Suppressor macrophage (primary cell): Measurements from ENCODE around the gene CD86.
A peak's percentile ranks its signal among the peaks of the same experiment; 100 is the strongest.
"Not testable (repeated sequence)": the region's sequence is repeated elsewhere in the genome, so short reads cannot be mapped to it uniquely, and the experiment has no call there.

Source experiments
- DNase-seq, 4 experiments: peaks; one replicate each; pipeline ENCODE4 v3.0.0-alpha.2; 2020 to 2022
- total RNA-seq, 17 experiments: gene quantifications; one replicate each; lab custom pipeline; 2026; ENCODE audit warnings: mixed read lengths in 6 of 17, inconsistent platforms in 3 of 17; lab: John Stamatoyannopoulos, UW

CD86 gene
- total RNA-seq, result 77.0 to 196 (median 137) reads per million in 17 experiments

- DNase-seq, result peak; percentile 84 to 95 (median 91)
Observed at GRCh38 chr3:122055215-122055614, at the start of gene CD86. CD86 (plus strand) TSS chr3:122055362; CDS start chr3:122055490, 128 bp downstream.

GRCh38 chr3:122006267-122006666 is 48.9 kb upstream of the CD86 start:
- DNase-seq, result no peak

GRCh38 chr3:122008166-122008565 is 47.0 kb upstream of the CD86 start:
- no peak for DNase-seq

GRCh38 chr3:122010506-122010905 is 44.7 kb upstream of the CD86 start:
- no peak for DNase-seq

GRCh38 chr3:122011396-122011795 is 43.8 kb upstream of the CD86 start:
- DNase-seq, result no peak

- DNase-seq, result no peak
Observed at GRCh38 chr3:122012821-122013220, 42.3 kb upstream of the CD86 start.

- DNase-seq, result no peak
Observed at GRCh38 chr3:122013448-122013925, 41.7 kb upstream of the CD86 start.

- DNase-seq, result no peak
Observed at GRCh38 chr3:122014741-122015140, 40.4 kb upstream of the CD86 start.

GRCh38 chr3:122019493-122019892 is 35.7 kb upstream of the CD86 start:
- no peak for DNase-seq

- no peak for DNase-seq
Observed at GRCh38 chr3:122021037-122021436, 34.1 kb upstream of the CD86 start.

GRCh38 chr3:122021811-122022401 is 33.3 kb upstream of the CD86 start, which contains the start of gene ILDR1:
ILDR1 (minus strand) TSS chr3:122022247; CDS start chr3:122022077, 170 bp downstream.
- DNase-seq, result peak in 1 of 4 experiments; percentile 6

GRCh38 chr3:122023335-122023910 is 31.7 kb upstream of the CD86 start:
- peak; percentile 17 to 58 (median 28) for DNase-seq

- no peak for DNase-seq
Observed at GRCh38 chr3:122024800-122025199, 30.4 kb upstream of the CD86 start.

GRCh38 chr3:122025296-122025695 is 29.9 kb upstream of the CD86 start:
- no peak for DNase-seq

GRCh38 chr3:122030381-122031122 is 24.6 kb upstream of the CD86 start:
- DNase-seq, result no peak

- no peak for DNase-seq
Observed at GRCh38 chr3:122031123-122031468, 24.1 kb upstream of the CD86 start.

- peak in 1 of 4 experiments; percentile 28 for DNase-seq
Observed at GRCh38 chr3:122032531-122032930, 22.6 kb upstream of the CD86 start.

GRCh38 chr3:122033023-122033422 is 22.1 kb upstream of the CD86 start:
- no peak for DNase-seq

- not testable (repeated sequence) for DNase-seq
Observed at GRCh38 chr3:122047296-122047695, 7.9 kb upstream of the CD86 start.

- DNase-seq, result not testable (repeated sequence)
Observed at GRCh38 chr3:122047773-122048172, 7.4 kb upstream of the CD86 start.

GRCh38 chr3:122052968-122053367 is 2.2 kb upstream of the CD86 start:
- peak in 2 of 4 experiments; percentile 28 to 46 for DNase-seq

GRCh38 chr3:122057671-122058070 is 2.5 kb downstream of the CD86 start:
- peak; percentile 37 to 70 (median 64) for DNase-seq

GRCh38 chr3:122058294-122058693 is 3.1 kb downstream of the CD86 start:
- DNase-seq, result peak in 2 of 4 experiments; percentile 18 to 37
